Kidney (tissue), 14 donors: ENCODE results near the gene FAM78A. TPM values are rescaled to one million over a fixed set of nuclear protein-coding genes. Genes with fewer than 3 reads are reported as not detected.

ENCODE experiments used
- DNase-seq, 5 donors: peaks; one replicate each; pipeline ENCODE4 v3.0.0-alpha.2; 2013 to 2020
- FAIRE-seq: peaks from 2 replicates; lab custom pipeline; 2012; peaks lifted over from hg19 to GRCh38; lab: Jason Lieb, UNC
- H3K27ac ChIP-seq, 2 donors: one replicate each; pipeline ENCODE4 v1.7.0; 2013; ENCODE audit warnings: low read depth in 2 of 2, low read length in 2 of 2, inconsistent platforms in 1 of 2
- H3K27me3 ChIP-seq: one replicate; pipeline ENCODE4 v1.7.1; 2013; ENCODE audit warnings: low read length, inconsistent platforms; ENCODE audit not compliant: control insufficient read depth, insufficient read depth
- H3K36me3 ChIP-seq, 3 donors: one replicate each; pipeline versions ENCODE4 v1.7.0 to v1.7.1; 2013; ENCODE audit warnings: low read length in 3 of 3, control low read depth in 1 of 3, inconsistent platforms in 1 of 3; ENCODE audit not compliant: insufficient read depth in 3 of 3, control insufficient read depth in 2 of 3
- H3K4me1 ChIP-seq, 3 donors: one replicate each; pipeline versions ENCODE4 v1.7.0 to v1.7.1; 2013; ENCODE audit warnings: low read length in 3 of 3, inconsistent platforms in 1 of 3, low read depth in 1 of 3; ENCODE audit not compliant: control insufficient read depth in 2 of 3, insufficient read depth in 2 of 3
- H3K4me3 ChIP-seq, 3 donors: one replicate each; pipeline versions ENCODE4 v1.7.0 to v1.8.1; 2013; ENCODE audit warnings: low read length in 3 of 3, control low read depth in 1 of 3, inconsistent platforms in 1 of 3
- H3K9ac ChIP-seq, 3 donors: one replicate each; pipeline versions ENCODE4 v1.7.0 to v1.7.1; 2013; ENCODE audit warnings: low read length in 3 of 3, control low read depth in 1 of 3, inconsistent platforms in 1 of 3
- H3K9me3 ChIP-seq, 3 donors: one replicate each; pipeline versions ENCODE4 v1.7.0 to v1.7.1; 2013; ENCODE audit warnings: low read length in 3 of 3, control low read depth in 1 of 3, inconsistent platforms in 1 of 3; ENCODE audit not compliant: control insufficient read depth in 2 of 3, insufficient read depth in 1 of 3
- CTCF ChIP-seq: IDR thresholded peaks from 3 replicates; pipeline ENCODE4 v1.5.1; 2012; ENCODE audit warnings: mild to moderate bottlenecking, moderate library complexity, borderline replicate concordance; ENCODE audit not compliant: insufficient read depth; ENCODE audit errors: extremely low read depth
- intact Hi-C: fragments of 100-400 bp; cut with DNase I; formaldehyde crosslinking; loops from one replicate; pipeline ENCODE4 v1.11.1; 2022
- polyA plus RNA-seq: library from polyadenylated mRNA; stranded (reverse); fragments of 350-450 nt; fragmentation: Illumina TruSeq; extraction: RNeasy Lipid Tissue Mini Kit (QIAGEN cat#74804); gene quantifications from one replicate; pipeline ENCODE4 v1.2.3, GENCODE V29; 2014; ENCODE audit warnings: low read depth, low replicate concordance; ENCODE audit not compliant: insufficient read depth
- total RNA-seq: library from RNA; stranded (reverse); fragmentation: NEBNext Ultra II Directional; extraction: Animal tissue kit (Norgen Biotek cat#: 25700); gene quantifications from one replicate; pipeline ENCODE4 v1.2.1, GENCODE V29; 2021
- donor health status: control.
- donor health status: control.
- donor health status: control.
- donor health status: control.
- donor health status: control.
- donor health status: DM: yes; HTN: yes; CAD: no.
- donor health status: Normal renal cell carcinoma (clear cell type).

FAM78A gene
- total and polyA plus RNA-seq, 2 donors from 2014 or later: 1.6 to 6.1 TPM

GRCh38 chr9:131299961-131300347, 23.6 kb upstream of the FAM78A start:
- H3K4me3 ChIP-seq: no peak overlapping the region
- H3K27me3 ChIP-seq: no peaks in the 10 kb centered on the region
- H3K36me3 ChIP-seq: no peaks in the 10 kb centered on the region
- no peak overlapping the region for H3K27ac ChIP-seq
- no peak for TF ChIP-seq CTCF
- FAIRE-seq (no peak), DNase-seq (no peak)
- intact Hi-C loops: no loop called here
- H3K4me1 ChIP-seq: no peaks in the 10 kb centered on the region
- H3K9ac ChIP-seq: no peak overlapping the region
- H3K9me3 ChIP-seq: no peaks in the 10 kb centered on the region

DNA sequence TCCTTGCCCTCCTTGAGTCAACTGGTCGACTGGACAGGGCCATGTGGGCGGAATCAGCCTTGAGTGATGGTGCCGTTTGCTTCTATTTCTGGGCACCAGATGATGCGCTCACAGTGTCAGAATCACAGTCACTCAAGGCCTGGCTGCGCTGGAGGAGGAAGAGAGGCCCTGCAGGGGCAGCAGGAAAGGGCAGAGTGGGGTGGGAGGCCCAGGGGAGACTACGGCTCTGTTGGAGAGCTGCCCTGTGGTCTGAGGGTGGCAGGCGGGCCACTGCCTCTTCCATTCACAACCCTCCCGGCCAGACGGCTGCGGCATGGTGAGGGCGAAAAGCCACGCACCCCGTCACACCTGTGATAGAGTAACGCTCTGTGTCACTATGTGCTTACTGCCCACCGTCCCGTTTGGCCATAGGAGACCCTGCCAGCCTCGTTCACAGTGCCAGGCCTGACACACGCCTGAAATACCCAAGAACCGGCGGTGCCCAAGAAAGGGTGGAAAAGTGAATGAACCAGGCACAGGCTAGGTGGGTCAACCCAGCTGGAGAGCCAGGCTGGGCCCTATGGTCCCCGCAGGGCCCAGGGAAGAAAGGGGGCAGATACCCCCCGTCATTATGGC, 23.1 kb upstream of the FAM78A start:
- Histone ChIP-seq H3K27me3 (no peaks in the 10 kb centered on the region), H3K4me1 (no peaks in the 10 kb centered on the region), H3K27ac (no peak overlapping the region), H3K9ac (no peak overlapping the region), H3K4me3 (no peak overlapping the region), H3K36me3 (no peaks in the 10 kb centered on the region), H3K9me3 (no peaks in the 10 kb centered on the region)
- intact Hi-C loops: no loop called here
- DNase-seq (no peak), FAIRE-seq (no peak)
- no peak for TF ChIP-seq CTCF

- Histone ChIP-seq H3K9me3 (no peaks in the 10 kb centered on the region), H3K9ac (no peak overlapping the region), H3K4me1 (no peaks in the 10 kb centered on the region), H3K27me3 (no peaks in the 10 kb centered on the region), H3K36me3 (no peaks in the 10 kb centered on the region), H3K4me3 (no peak overlapping the region), H3K27ac (no peak overlapping the region)
- no peak for TF ChIP-seq CTCF
- intact Hi-C loops: no loop called here
- no peak for FAIRE-seq
- DNase-seq: no peak
Measured at GRCh38 chr9:131298816-131299215, 22.5 kb upstream of the FAM78A start.

GRCh38 chr9:131298341-131298740, 22.0 kb upstream of the FAM78A start:
- Histone ChIP-seq H3K9ac (no peak overlapping the region), H3K27me3 (no peaks in the 10 kb centered on the region), H3K4me3 (no peak overlapping the region), H3K9me3 (no peaks in the 10 kb centered on the region), H3K27ac (no peak overlapping the region), H3K36me3 (no peaks in the 10 kb centered on the region), H3K4me1 (no peaks in the 10 kb centered on the region)
- no peak for TF ChIP-seq CTCF
- no peak for FAIRE-seq
- intact Hi-C loops: no loop called here
- no peak for DNase-seq
